ENCODE measurements around the gene ZNF559.

The ZNF559 gene

DNA sequence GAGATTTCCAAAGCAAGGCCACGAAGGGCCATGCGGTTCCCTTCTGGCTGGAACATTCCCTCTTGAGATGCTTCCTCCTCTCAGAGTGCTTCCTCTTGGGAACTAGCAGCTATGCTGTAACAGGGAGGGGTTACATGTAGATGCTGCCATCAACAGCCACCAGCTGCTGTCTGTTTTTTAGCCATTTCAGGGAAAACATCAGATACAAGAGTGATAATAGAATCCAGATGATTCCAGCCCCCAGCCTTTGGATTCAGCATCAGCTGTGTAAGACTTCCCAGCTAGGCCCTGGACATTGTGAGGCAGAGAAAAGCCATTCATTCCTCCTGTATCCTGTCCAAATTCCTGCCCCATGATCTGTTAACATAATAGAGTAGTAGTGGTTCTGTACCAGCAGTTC, 30.7 kb downstream of the ZNF559 start:
- no peak for DNase-seq

DNA sequence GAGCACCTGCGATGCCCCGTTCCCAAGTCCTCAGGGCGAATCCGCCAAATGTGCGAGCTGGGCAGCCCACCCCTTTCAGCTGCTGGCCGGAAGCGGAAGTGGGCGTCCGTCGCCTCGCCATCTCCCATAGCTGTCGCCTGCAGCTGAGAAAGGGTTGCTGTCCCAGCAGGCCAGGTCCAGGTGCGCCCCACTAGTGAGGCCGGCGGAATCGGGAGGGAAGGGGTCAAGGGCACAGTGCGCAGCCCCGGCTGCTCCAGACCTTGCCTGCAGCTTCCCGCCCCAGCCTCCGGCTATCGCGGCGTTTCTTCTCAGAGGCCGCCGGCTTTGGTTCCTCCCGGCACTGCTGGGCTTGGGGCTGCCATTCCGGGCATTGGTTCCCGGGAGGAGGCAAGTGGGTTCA, 38.9 kb downstream of the ZNF559 start, which contains the start of gene ZNF177:
Gene ZNF177 (plus strand): TSS at position 109 of the 400 bp plus-strand sequence. CDS start 15,299 bp downstream, outside the sequence.
- no peak for DNase-seq

- no peak for DNase-seq
Observed at GRCh38 chr19:9370738-9371619, 47.0 kb downstream of the ZNF559 start.

DNA sequence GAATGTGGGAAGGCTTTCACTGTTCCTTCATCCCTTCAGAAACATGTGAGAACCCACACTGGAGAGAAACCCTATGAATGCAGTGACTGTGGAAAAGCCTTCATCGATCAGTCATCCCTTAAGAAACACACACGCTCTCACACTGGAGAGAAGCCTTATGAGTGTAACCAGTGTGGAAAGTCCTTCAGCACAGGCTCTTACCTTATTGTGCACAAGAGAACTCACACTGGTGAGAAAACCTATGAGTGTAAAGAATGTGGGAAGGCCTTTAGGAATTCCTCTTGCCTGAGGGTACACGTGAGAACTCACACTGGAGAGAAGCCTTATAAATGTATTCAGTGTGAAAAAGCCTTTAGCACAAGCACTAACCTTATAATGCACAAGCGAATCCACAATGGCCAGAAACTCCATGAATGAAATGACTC, 57.4 kb downstream of the ZNF559 start:
- no peak for DNase-seq
